GM13976 (cell line): Measurements from ENCODE around the gene CNOT9.
"Not testable (repeated sequence)": the region's sequence is repeated elsewhere in the genome, so short reads cannot be mapped to it uniquely, and the experiment has no call there.

Experiments used
- DNase-seq: peaks from one replicate; pipeline ENCODE4 v3.0.0; 2012; ENCODE audit warnings: low spot score
- in situ Hi-C: fragments of 300-500 bp; cut with MboI; formaldehyde crosslinking; loops from one replicate; pipeline ENCODE4 v1.12.0; 2022; ENCODE audit warnings: low sequenced_read_pairs, mixed read lengths, inconsistent platforms; ENCODE audit not compliant: unreplicated experiment
- TF ChIP-seq, protein P1 (sequence below): IDR thresholded peaks from 2 replicates; pipeline ENCODE4 v1.5.1; 2012; ENCODE audit warnings: borderline replicate concordance, mild to moderate bottlenecking; ENCODE audit not compliant: insufficient read depth; ENCODE audit errors: extremely low read depth, missing control alignments, control extremely low read depth

Gene CNOT9, protein sequence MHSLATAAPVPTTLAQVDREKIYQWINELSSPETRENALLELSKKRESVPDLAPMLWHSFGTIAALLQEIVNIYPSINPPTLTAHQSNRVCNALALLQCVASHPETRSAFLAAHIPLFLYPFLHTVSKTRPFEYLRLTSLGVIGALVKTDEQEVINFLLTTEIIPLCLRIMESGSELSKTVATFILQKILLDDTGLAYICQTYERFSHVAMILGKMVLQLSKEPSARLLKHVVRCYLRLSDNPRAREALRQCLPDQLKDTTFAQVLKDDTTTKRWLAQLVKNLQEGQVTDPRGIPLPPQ

GRCh38 chr2:218568190-218569037, at the start of gene CNOT9, which contains the start of gene USP37:
CNOT9 (plus strand) TSS chr2:218568839; CDS start chr2:218568955, 116 bp downstream.
USP37 (minus strand) TSS chr2:218568351; CDS start chr2:218558653, 9,698 bp downstream.
- in situ Hi-C loops = no loop called here
- peak; percentile 98 for DNase-seq
- TF ChIP-seq, protein P1, sequence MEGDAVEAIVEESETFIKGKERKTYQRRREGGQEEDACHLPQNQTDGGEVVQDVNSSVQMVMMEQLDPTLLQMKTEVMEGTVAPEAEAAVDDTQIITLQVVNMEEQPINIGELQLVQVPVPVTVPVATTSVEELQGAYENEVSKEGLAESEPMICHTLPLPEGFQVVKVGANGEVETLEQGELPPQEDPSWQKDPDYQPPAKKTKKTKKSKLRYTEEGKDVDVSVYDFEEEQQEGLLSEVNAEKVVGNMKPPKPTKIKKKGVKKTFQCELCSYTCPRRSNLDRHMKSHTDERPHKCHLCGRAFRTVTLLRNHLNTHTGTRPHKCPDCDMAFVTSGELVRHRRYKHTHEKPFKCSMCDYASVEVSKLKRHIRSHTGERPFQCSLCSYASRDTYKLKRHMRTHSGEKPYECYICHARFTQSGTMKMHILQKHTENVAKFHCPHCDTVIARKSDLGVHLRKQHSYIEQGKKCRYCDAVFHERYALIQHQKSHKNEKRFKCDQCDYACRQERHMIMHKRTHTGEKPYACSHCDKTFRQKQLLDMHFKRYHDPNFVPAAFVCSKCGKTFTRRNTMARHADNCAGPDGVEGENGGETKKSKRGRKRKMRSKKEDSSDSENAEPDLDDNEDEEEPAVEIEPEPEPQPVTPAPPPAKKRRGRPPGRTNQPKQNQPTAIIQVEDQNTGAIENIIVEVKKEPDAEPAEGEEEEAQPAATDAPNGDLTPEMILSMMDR = no peak

GRCh38 chr2:218518876-218519275, 49.8 kb upstream of the CNOT9 start:
- DNase-seq = no peak
- TF ChIP-seq, protein P1 = no peak
- in situ Hi-C loops = no loop called here

DNA sequence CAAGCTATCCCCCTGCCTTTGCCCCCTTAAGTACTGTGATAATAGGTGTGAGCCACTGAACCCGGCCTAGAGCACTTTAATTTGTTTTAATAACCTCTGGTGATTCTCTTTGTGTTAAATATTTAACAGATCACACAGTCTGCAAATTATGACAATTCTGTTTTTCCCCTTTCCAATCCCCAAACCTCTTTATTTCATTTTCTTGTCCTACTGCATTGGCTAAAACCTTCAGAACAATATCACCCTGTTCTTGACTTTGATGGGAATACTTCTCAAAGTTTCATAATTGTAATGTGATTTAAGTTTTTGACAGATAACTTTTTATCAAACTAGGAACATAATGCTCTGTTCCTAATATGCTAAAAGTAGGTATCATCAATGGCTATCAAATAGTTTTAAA, 45.0 kb upstream of the CNOT9 start:
- no peak for DNase-seq
- TF ChIP-seq, protein P1 = no peak
- in situ Hi-C loops = no loop called here

DNA sequence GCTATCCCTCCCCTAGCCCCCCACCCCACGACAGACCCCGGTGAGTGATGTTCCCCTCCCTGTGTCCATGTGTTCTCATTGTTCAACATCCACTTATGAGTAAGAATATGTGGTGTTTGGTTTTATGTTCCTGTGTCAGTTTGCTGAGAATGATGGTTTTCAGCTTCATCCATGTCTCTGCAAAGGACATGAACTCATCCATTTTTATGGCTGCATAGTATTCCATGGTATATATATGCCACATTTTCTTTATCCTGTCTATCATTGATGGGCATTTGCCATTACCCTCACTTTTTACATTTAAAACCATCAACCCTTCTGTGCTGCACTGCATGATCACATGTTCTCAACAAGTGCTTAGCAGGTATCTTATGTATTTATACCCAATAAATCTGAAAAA, 40.2 kb upstream of the CNOT9 start:
- DNase-seq, in situ Hi-C loops: not testable (repeated sequence)

DNA sequence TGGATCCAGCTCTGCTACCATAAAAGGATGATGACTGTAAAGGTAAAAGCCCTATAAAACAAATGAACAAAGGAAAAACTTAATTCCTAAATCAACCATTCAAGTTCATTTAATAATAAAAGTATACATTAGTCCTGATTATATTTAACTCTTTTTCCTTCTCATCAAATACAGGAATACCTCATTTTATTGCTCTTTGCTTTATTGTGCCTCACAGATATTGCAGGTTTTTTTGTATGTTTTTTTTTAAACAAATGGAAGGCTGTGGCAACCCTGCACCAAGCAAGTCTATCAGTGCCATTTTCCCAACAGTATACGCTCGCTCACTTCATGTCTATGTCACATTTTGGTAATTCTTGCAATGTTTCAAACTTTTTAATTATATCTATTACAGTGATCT, 38.6 kb upstream of the CNOT9 start:
- DNase-seq = no peak
- in situ Hi-C loops = no loop called here
- TF ChIP-seq, protein P1 = no peak

- TF ChIP-seq, protein P1 = no peak
- no peak for DNase-seq
- in situ Hi-C loops = no loop called here
These were observed 31.7 kb upstream of the CNOT9 start for GRCh38 chr2:218536804-218537494.
